Bronchial epithelial cell (primary cell): ENCODE results near the gene PIM3. TPM values are rescaled to one million over a fixed set of nuclear protein-coding genes. Genes with fewer than 3 reads are reported as not detected.

Experiments
- DNase-seq: peaks from one replicate; pipeline ENCODE4 v3.0.0-alpha.2; 2010; ENCODE audit warnings: low read depth
- FAIRE-seq: peaks from 2 replicates; lab custom pipeline; 2011; peaks lifted over from hg19 to GRCh38; lab: Jason Lieb, UNC
- H3K27me3 ChIP-seq: 2 replicates; pipeline ENCODE4 v1.5.1; 2011; ENCODE audit warnings: low read length; ENCODE audit not compliant: control insufficient read depth, insufficient read depth
- H3K36me3 ChIP-seq: 2 replicates; pipeline ENCODE4 v1.5.1; 2011; ENCODE audit warnings: low read length; ENCODE audit not compliant: control insufficient read depth, insufficient read depth
- H3K4me3 ChIP-seq: 2 replicates; pipeline ENCODE4 v1.5.1; 2011; ENCODE audit warnings: mild to moderate bottlenecking, low read depth, low read length, control low read depth
- CTCF ChIP-seq: IDR thresholded peaks from 2 replicates; pipeline ENCODE4 v1.5.1; 2011; ENCODE audit warnings: mild to moderate bottlenecking, moderate library complexity, low read length, control low read depth, inconsistent platforms; ENCODE audit not compliant: insufficient read depth, severe bottlenecking
- total RNA-seq: library from RNA; depleted of rRNA; stranded (reverse); fragments of >200 nt; gene quantifications from 2 replicates; pipeline ENCODE4 v1.2.1, GENCODE V29; 2014

The PIM3 gene
- total RNA-seq, 1 donor from 2014 or later, result 67.1 TPM

DNA sequence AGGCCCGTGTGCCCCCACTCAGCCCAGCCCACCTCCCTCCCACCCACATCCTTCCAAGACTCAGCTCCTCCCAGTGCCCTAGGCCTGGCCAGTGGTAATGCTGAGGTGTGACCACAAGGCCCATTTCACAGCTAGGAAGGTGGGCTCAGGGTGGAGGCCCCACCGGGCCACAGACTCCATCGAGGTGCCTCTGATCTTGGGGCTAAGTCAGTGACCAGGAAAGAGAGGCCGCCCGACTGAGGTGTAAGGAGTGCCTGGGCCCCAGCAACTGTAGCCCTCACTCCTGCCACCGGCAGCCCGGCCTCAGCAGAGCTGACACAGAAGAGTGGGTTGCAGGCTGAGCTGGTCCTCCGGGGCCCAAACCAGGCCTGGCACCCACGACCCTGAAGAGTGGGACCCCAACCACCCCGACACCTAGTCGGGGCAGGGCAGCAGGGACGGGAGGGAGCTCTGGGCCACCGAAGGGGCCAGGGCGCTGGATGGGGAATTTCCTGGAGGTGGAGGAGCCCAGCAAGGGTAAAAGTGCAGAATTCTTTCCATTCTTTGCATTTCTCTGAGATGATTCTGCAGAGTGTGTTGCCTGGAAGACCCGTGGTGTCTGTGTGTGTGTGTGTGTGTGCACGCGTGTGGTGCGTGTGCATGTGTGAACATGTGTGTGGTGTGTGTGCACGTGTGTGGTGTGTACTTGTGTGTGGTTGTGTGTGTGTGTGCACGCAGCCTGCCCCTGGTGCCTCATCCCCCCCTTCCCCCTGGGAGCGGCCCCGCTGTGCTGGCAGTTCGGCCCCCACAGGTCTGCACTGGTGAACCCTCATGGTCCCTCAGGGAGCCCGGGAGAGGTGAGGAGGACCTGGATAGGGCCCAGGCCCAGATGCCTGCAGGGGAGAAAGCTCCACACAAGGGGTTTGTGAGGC, 8.3 kb upstream of the PIM3 start:
- TF ChIP-seq CTCF, result no peak
- peak; percentile 82 for FAIRE-seq
- Histone ChIP-seq H3K27me3 (no peaks in the 10 kb centered on the region), H3K4me3 (no peak overlapping the region), H3K36me3 (no peaks in the 10 kb centered on the region)
- peak; percentile 51 for DNase-seq

DNA sequence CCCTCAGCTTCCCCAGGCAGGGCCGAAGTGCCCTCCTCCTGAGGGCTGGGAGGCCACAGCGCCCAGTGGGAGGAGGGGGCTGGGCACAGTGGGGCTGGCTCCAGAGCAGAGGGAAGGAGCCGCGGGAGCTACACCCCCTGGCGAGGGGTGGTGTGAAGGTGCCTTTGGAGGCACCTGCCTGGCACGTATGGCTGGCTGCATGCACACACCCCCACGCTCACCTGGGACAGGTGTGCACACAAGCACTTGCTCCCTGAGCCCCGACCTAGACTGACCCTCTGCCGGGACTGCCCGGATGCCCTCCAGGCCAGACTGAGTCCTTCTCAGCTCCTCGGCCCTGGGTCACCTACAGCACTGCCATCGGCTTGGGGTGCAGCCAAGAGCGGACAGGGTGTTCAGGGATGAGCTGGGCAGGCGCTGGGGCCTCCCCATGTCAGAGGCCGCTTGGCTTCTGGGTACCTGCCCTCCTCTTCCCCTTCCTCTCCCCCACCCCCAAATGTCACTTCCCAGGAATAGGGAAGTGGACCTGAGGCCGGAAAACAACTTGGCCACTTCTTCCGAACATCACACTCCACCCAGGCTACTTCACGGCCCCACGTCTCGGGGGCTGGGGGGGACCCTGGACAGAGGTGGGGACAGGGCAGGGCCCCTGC, 7.4 kb upstream of the PIM3 start:
- H3K36me3 ChIP-seq, result no peaks in the 10 kb centered on the region
- H3K27me3 ChIP-seq, result no peaks in the 10 kb centered on the region
- no peak for FAIRE-seq

DNA sequence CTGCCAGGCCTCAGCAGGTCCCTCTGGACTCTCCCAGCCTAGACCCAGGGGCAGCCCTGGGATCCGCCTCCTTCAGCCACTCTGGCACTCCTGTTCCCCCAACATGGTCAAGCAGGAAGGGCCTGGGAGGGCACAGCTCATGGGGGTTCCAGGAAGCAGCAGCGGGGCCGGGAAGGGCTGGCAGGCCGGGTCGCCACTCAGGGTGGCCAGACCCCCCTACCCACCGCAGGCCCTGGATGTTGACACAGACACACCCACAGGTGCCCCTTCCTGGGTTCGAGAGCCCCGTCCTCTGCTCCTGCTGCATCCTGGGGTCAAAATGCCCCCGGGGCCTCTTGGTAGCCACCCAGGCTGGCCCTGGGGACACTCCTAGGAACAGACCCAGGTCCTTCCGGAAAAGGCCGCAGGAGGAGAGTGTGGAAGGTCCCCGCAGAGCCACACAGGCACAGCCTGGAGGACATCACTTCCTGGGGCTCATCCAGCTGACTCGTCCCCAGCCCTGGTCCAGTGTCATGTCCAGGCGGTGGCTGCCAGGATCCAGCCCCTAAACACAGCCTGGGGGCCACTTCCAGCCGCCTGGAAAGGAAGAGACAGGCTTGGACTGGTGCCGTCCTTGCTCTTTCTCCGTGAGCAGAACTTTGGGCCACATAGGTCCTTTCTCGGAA, 6.8 kb upstream of the PIM3 start:
- no peak overlapping the region for H3K4me3 ChIP-seq
- H3K27me3 ChIP-seq, result no peaks in the 10 kb centered on the region
- no peaks in the 10 kb centered on the region for H3K36me3 ChIP-seq
- DNase-seq (no peak), FAIRE-seq (no peak)
- TF ChIP-seq CTCF, result no peak

More for the DNA sequence above, 7.4 kb upstream of the PIM3 start:
- H3K4me3 ChIP-seq, result no peak overlapping the region
- DNase-seq, result no peak
- no peak for TF ChIP-seq CTCF

GRCh38 chr22:49954354-49954753, 6.2 kb upstream of the PIM3 start:
- TF ChIP-seq CTCF, result no peak
- no peak for DNase-seq
- H3K4me3 ChIP-seq, result no peak overlapping the region
- H3K36me3 ChIP-seq, result no peaks in the 10 kb centered on the region
- FAIRE-seq, result no peak
- H3K27me3 ChIP-seq, result no peaks in the 10 kb centered on the region

DNA sequence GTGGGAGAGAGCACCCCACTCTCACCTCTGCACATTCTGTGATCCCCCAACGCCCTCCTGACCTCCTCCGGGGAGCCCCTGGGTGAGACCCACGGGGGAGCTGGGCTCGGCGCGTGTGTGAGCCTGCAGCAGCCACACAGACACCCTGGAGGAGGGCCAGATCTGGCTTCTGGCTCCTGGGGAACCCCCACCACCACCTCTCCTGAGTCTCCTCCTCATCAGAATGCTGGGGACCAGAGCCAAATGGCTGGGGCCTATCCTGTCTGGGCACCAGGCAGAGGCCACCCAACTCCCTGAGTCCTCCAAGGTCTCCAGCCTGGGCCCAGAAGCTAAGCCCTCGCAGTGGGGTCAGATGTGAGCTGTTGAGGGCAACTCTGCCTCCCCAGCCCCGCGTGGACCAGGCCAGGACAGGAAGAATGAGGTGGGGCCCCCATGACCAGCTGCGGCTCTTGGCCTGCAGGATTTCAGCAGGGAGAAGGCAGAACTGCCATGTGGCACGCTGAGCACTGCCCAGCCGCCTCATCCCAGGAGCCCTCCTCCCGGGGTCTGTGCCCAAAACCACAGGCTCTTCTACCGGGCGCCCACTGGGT, 5.5 kb upstream of the PIM3 start:
- no peak for TF ChIP-seq CTCF
- no peaks in the 10 kb centered on the region for H3K36me3 ChIP-seq
- H3K4me3 ChIP-seq, result no peak overlapping the region
- H3K27me3 ChIP-seq, result no peaks in the 10 kb centered on the region
- no peak for FAIRE-seq
- DNase-seq, result no peak
